Panc1 (cell line): ENCODE measurements around the gene OTOF. TPM values are rescaled to one million over a fixed set of nuclear protein-coding genes. Genes with fewer than 3 reads are reported as not detected.

Experiments used
- ATAC-seq: fragments of 200-7000 bp; cut with Tn5 transposase; 2 replicates; pipeline ENCODE4 v1.9.1; 2020; ENCODE audit warnings: mild to moderate bottlenecking, moderate library complexity
- BruUV-seq: library from RNA; stranded (reverse); fragments of 400-500 nt; replicated peaks from 2 replicates; lab custom pipeline; 2021; lab: Mats Ljungman, UMichigan
- CTCF ChIA-PET: fragments of 300-600 bp; sonication (Branson Sonifier 250); formaldehyde crosslinking; loops from one replicate; lab custom pipeline; 2022; ENCODE audit warnings: antibody characterized with exemption; lab: Charles Lee
- POLR2A ChIA-PET: fragments of 300-600 bp; sonication (Branson Sonifier 250); formaldehyde crosslinking; loops from one replicate; lab custom pipeline; 2022; ENCODE audit warnings: antibody characterized with exemption; lab: Charles Lee
- DNase-seq: peaks from one replicate; pipeline ENCODE4 v3.0.0-alpha.2; 2010; ENCODE audit warnings: low read depth, low spot score
- H3K27ac ChIP-seq: 2 replicates; pipeline ENCODE4 v1.5.1; 2011; ENCODE audit warnings: mild to moderate bottlenecking, low read length, inconsistent platforms
- H3K27me3 ChIP-seq: fragments of 200-500 bp; sonication (Bioruptor generic); 2 replicates; pipeline ENCODE4 v1.6.0; 2014; ENCODE audit warnings: low read length, inconsistent platforms; ENCODE audit not compliant: control insufficient read depth, insufficient read depth
- H3K36me3 ChIP-seq: fragments of 200-500 bp; sonication (Bioruptor generic); 2 replicates; pipeline ENCODE4 v1.5.1; 2014; ENCODE audit warnings: inconsistent platforms, mild to moderate bottlenecking, low read length, moderate library complexity; ENCODE audit not compliant: control insufficient read depth, insufficient read depth
- H3K4me1 ChIP-seq: 2 replicates; pipeline ENCODE4 v1.5.1; 2011; ENCODE audit warnings: inconsistent platforms, mild to moderate bottlenecking, low read length, moderate library complexity; ENCODE audit not compliant: control insufficient read depth, insufficient read depth
- H3K4me3 ChIP-seq, 2 experiments: 2 replicates each; pipeline ENCODE4 v1.5.1; 2011 to 2012; ENCODE audit warnings: low read depth in 2 of 2, low read length in 2 of 2, mild to moderate bottlenecking in 2 of 2, inconsistent platforms in 1 of 2, moderate library complexity in 1 of 2
- H3K9me3 ChIP-seq: fragments of 200-500 bp; sonication (Bioruptor generic); 2 replicates; pipeline ENCODE4 v1.5.1; 2014; ENCODE audit warnings: low read depth, mild to moderate bottlenecking, inconsistent platforms, low read length, moderate library complexity; ENCODE audit not compliant: control insufficient read depth, insufficient read depth
- CTCF ChIP-seq: fragments of 450-650 bp; IDR thresholded peaks from 2 replicates; pipeline ENCODE4 v1.5.1; 2017; ENCODE audit warnings: mild to moderate bottlenecking
- POLR2AphosphoS5 ChIP-seq: IDR thresholded peaks from 2 replicates; pipeline ENCODE4 v1.6.1; 2012; ENCODE audit warnings: mild to moderate bottlenecking, low read depth, low read length, moderate library complexity
- REST ChIP-seq, 2 experiments: IDR thresholded peaks; 2 replicates each; pipeline ENCODE4 v1.6.1; 2011 to 2012; ENCODE audit warnings: low read depth in 2 of 2, control low read depth in 1 of 2, low read length in 1 of 2, mild to moderate bottlenecking in 1 of 2, moderate library complexity in 1 of 2; ENCODE audit not compliant: insufficient read depth in 1 of 2
- SIN3A ChIP-seq: IDR thresholded peaks from 2 replicates; pipeline ENCODE4 v1.6.1; 2012; ENCODE audit warnings: low read depth, mild to moderate bottlenecking, low read length, moderate library complexity, borderline replicate concordance; ENCODE audit not compliant: insufficient read depth
- in situ Hi-C: cut with HindIII; loops from 2 replicates; pipeline ENCODE4 v1.10.0; 2016; ENCODE audit warnings: low sequenced_read_pairs, low pct_unique_long_range_greater_than_20kb
- intact Hi-C: fragments of 100-400 bp; cut with micrococcal nuclease; formaldehyde crosslinking; loops from one replicate; pipeline ENCODE4 v1.10.0; 2022; ENCODE audit not compliant: unreplicated experiment
- total RNA-seq: library from RNA; stranded (reverse); gene quantifications from one replicate; pipeline ENCODE4 v1.2.1, GENCODE V29; 2021; ENCODE audit not compliant: unreplicated experiment

OTOF gene
- total RNA-seq, 1 experiment from 2014 or later = 0.41 TPM

- in situ Hi-C loops = no loop called here
- POLR2A ChIA-PET = interaction anchor here (0.6 kb wide), 1 partner anchor 1189 kb away, joined by 3 read pairs; no protein-coding TSS in a partner anchor
- Histone ChIP-seq H3K4me1 (0 out of 2 replicates have a peak, but pooled peaks cover 2% of the 10 kb centered on the region), H3K27ac (no peak overlapping the region), H3K36me3 (no peaks in the 10 kb centered on the region), H3K27me3 (no peaks in the 10 kb centered on the region), H3K4me3 (no peak overlapping the region), H3K9me3 (no peaks in the 10 kb centered on the region)
- BruUV-seq = no TSS peak
- CTCF ChIA-PET = interaction anchor here (0.6 kb wide), 1 partner anchor 613 kb away, joined by 5 read pairs; no protein-coding TSS in a partner anchor
- ATAC-seq = 0 out of 2 replicates have a peak, but pooled peaks have one; percentile 44
- intact Hi-C loops = no loop called here
- TF ChIP-seq POLR2AphosphoS5 = no peak
- no peak for TF ChIP-seq CTCF
- no peak for TF ChIP-seq REST (IDR thresholded peaks at IDR 0.05; ENCODE audit: insufficient read depth in 1 of 2, low read depth in 2 of 2, low read length in 1 of 2)
- no peak for TF ChIP-seq SIN3A
- no peak for DNase-seq
These were observed 63.6 kb downstream of the OTOF start for GRCh38 chr2:26414311-26414710.

GRCh38 chr2:26412091-26412673, 65.7 kb downstream of the OTOF start:
- Histone ChIP-seq H3K4me3 (peak overlapping the region; percentile 35 to 64), H3K9me3 (no peaks in the 10 kb centered on the region), H3K27me3 (no peaks in the 10 kb centered on the region), H3K4me1 (0 out of 2 replicates have a peak, but pooled peaks cover 2% of the 10 kb centered on the region), H3K36me3 (no peaks in the 10 kb centered on the region), H3K27ac (peak overlapping the region; percentile 77)
- intact Hi-C loops = no loop called here
- TF ChIP-seq SIN3A (no peak), REST (IDR thresholded peaks at IDR 0.05; ENCODE audit: insufficient read depth in 1 of 2, low read depth in 2 of 2, low read length in 1 of 2) (no peak)
- ATAC-seq (peak; percentile 83), DNase-seq (no peak)
- no TSS peak for BruUV-seq
- in situ Hi-C loops = no loop called here
- ChIA-PET CTCF (no interaction called here), POLR2A (interaction anchor here (0.7 kb wide), 2 partner anchors 10 to 394 kb away, joined by 3 to 5 read pairs; no protein-coding TSS in a partner anchor)
